K562 (cell line): ENCODE results near the gene TARS1. TPM values are rescaled to one million over a fixed set of nuclear protein-coding genes. Genes with fewer than 3 reads are reported as not detected.

Experiments
- CREB3L1 ChIP-seq: fragments of 450-650 bp; IDR thresholded peaks from 2 replicates; pipeline ENCODE4 v1.6.1; 2014; ENCODE audit warnings: low read depth, mild to moderate bottlenecking, moderate library complexity, borderline replicate concordance
- EP300 ChIP-seq: IDR thresholded peaks from 2 replicates; pipeline ENCODE4 v1.6.1; 2012; ENCODE audit warnings: low read length, improper control_type of control experiment
- FOXK2 ChIP-seq, 2 experiments: fragments of 450-650 bp; IDR thresholded peaks in 1 of 2; conservative IDR thresholded peaks in 1 of 2; 2 replicates each; pipeline ENCODE4 v1.6.1; 2016; ENCODE audit warnings: low read depth in 2 of 2, mild to moderate bottlenecking in 1 of 2
- GABPB2 ChIP-seq: fragments of 250-450 bp; sonication (Bioruptor Pico); conservative IDR thresholded peaks from 2 replicates; pipeline ENCODE4 v1.5.1; 2021; ENCODE audit warnings: mild to moderate bottlenecking
- GATAD2A ChIP-seq: fragments of 450-650 bp; IDR thresholded peaks from 2 replicates; pipeline ENCODE4 v1.6.1; 2017
- JUND ChIP-seq, 2 experiments: IDR thresholded peaks; 2 replicates in 1 of 2; 3 replicates in 1 of 2; pipeline ENCODE4 v1.6.1; 2011; ENCODE audit warnings: borderline replicate concordance in 2 of 2, low read depth in 2 of 2, low read length in 2 of 2, improper control_type of control experiment in 1 of 2, missing biosample characterization in 1 of 2, missing genetic modification characterization in 1 of 2, missing genetic modification reagents in 1 of 2
- MAFG ChIP-seq: fragments of 450-650 bp; conservative IDR thresholded peaks from 2 replicates; pipeline ENCODE4 v1.6.1; 2016; ENCODE audit warnings: missing genetic modification characterization, missing compliant biosample characterization
- MNT ChIP-seq, 2 experiments: fragments of 450-650 bp; conservative IDR thresholded peaks; 2 replicates each; pipeline ENCODE4 v1.6.1; 2017; ENCODE audit warnings: mild to moderate bottlenecking in 2 of 2, moderate library complexity in 2 of 2
- ZNF316 ChIP-seq: fragments of 450-650 bp; IDR thresholded peaks from 2 replicates; pipeline ENCODE4 v1.6.1; 2016
- ZNF398 ChIP-seq: fragments of 250-450 bp; sonication (Bioruptor Pico); IDR thresholded peaks from 2 replicates; pipeline ENCODE4 v1.8.0; 2021; ENCODE audit warnings: moderate library complexity, mild to moderate bottlenecking, inconsistent platforms
- polyA plus RNA-seq, 8 experiments: library from polyadenylated mRNA; depleted of rRNA in 4 of 8; stranded (reverse) in 5 of 8; unstranded in 3 of 8; fragments of >200 nt; fragmentation: Nextera tagmentation in 2 of 8; fragmentation: Illumina TruSeq in 1 of 8; extraction: Ambion mirVana in 2 of 8; extraction: Trizol in 1 of 8; gene quantifications; 2 replicates each; pipeline versions ENCODE4 v1.2.1 to v1.2.3, GENCODE V29; 2011 to 2014; ENCODE audit warnings: inconsistent platforms in 1 of 8, missing spikeins in 1 of 8
- total RNA-seq, 7 experiments: library from RNA; depleted of rRNA in 6 of 7; stranded (reverse); fragments of >200 nt in 6 of 7; fragmentation: Illumina TruSeq in 2 of 7; extraction: Trizol in 2 of 7; gene quantifications; 2 replicates each; pipeline versions ENCODE4 v1.2.1 to v1.2.3, GENCODE V29; 2011 to 2021; ENCODE audit warnings: low replicate concordance in 1 of 7

The TARS1 gene
- total and polyA plus RNA-seq, 9 of the 15 experiments (the other 6 are each of a cell fraction or from before 2014, with no cell fraction given), result 263 to 518 (median 439) TPM

DNA sequence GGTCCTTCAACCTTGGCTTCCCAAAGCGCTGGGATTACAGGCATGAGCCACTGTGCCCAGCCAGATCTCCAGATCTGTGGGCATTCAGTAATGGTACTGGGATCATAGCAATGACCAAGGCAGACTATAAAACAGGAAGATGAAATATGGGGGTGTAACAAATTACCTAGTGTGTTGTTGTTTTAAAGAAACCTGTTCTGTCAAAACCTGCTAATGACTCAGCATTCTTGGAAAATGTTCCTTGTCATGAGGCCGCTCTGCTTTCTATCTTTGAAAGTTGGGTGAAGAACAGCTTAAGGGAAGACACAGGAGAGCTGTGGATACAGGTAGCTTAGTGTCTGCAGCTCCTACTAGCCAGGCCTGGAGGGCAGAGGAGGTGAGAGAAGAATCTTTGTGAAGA, 19.4 kb downstream of the TARS1 start (continued):
- TF ChIP-seq EP300, result peak; percentile 47; the same call in 1 of the 2 replicates
- TF ChIP-seq ZNF316, result peak; percentile 98
- TF ChIP-seq GATAD2A, result peak; percentile 36; the same call in 1 of the 2 replicates
- peak; percentile 32; the same call in 1 of the 2 replicates for TF ChIP-seq JUND (IDR thresholded peaks at IDR 0.05; ENCODE audit: borderline replicate concordance, low read depth, low read length)
- TF ChIP-seq JUND (tag; IDR thresholded peaks at IDR 0.05; ENCODE audit: borderline replicate concordance, low read depth, low read length), result peak; percentile 68; the same call in 2 of the 3 replicates
- TF ChIP-seq MNT (conservative IDR thresholded peaks at IDR 0.05), result peak; percentile 31 to 61; a peak in 3 of 4 replicates
- TF ChIP-seq FOXK2 (conservative IDR thresholded peaks at IDR 0.05 in 1 of 2, IDR thresholded peaks at IDR 0.05 in 1 of 2; ENCODE audit: low read depth in 2 of 2), result 0 out of 4 replicates have a peak, but pooled peaks of 1 of the 2 experiments have one; percentile 33
- TF ChIP-seq GABPB2 (CRISPR knock-in tag), result no peak
- no peak for TF ChIP-seq ZNF398 (CRISPR knock-in tag)
- TF ChIP-seq MAFG (tag), result peak; percentile 97
- no peak for TF ChIP-seq CREB3L1
- TF ChIP-seq, all 486 proteins: peak for 25
